Right renal cortex interstitium (tissue), 3 donors: ENCODE data around the gene ICAM4. TPM values are rescaled to one million over a fixed set of nuclear protein-coding genes. Genes with fewer than 3 reads are reported as not detected.
"Not testable (repeated sequence)": the region's sequence is repeated elsewhere in the genome, so short reads cannot be mapped to it uniquely, and the experiment has no call there.

Source experiments
- DNase-seq, 3 donors: peaks; one replicate each; pipeline ENCODE4 v3.0.0-alpha.2; 2013; ENCODE audit warnings: low read depth in 3 of 3, low spot score in 2 of 3
- polyA plus RNA-seq, 3 donors: library from polyadenylated mRNA; unstranded; fragments of 120-200 nt; gene quantifications; one replicate each; pipeline ENCODE4 v1.2.1, GENCODE V29; 2013; ENCODE audit not compliant: insufficient read length in 3 of 3

ICAM4 gene, protein sequence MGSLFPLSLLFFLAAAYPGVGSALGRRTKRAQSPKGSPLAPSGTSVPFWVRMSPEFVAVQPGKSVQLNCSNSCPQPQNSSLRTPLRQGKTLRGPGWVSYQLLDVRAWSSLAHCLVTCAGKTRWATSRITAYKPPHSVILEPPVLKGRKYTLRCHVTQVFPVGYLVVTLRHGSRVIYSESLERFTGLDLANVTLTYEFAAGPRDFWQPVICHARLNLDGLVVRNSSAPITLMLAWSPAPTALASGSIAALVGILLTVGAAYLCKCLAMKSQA
- polyA plus RNA-seq: under 1 TPM in 2 of 3 donors, not detected in 1; 0.21 to 0.55 TPM

DNA sequence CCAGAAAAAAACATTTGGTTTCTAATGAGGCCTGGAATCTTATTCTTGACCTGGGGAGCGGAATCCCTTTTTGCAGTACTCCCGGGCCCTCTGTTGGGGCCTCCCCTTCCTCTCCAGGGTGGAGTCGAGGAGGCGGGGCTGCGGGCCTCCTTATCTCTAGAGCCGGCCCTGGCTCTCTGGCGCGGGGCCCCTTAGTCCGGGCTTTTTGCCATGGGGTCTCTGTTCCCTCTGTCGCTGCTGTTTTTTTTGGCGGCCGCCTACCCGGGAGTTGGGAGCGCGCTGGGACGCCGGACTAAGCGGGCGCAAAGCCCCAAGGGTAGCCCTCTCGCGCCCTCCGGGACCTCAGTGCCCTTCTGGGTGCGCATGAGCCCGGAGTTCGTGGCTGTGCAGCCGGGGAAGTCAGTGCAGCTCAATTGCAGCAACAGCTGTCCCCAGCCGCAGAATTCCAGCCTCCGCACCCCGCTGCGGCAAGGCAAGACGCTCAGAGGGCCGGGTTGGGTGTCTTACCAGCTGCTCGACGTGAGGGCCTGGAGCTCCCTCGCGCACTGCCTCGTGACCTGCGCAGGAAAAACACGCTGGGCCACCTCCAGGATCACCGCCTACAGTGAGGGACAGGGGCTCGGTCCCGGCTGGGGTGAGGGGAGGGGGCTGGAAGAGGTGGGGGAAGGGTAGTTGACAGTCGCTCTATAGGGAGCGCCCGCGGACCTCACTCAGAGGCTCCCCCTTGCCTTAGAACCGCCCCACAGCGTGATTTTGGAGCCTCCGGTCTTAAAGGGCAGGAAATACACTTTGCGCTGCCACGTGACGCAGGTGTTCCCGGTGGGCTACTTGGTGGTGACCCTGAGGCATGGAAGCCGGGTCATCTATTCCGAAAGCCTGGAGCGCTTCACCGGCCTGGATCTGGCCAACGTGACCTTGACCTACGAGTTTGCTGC, at the start of gene ICAM4:
ICAM4 (plus strand) TSS at position 153 of the 935 bp plus-strand sequence; CDS start at position 211, 58 bp downstream.
- peak in 2 of 3 donors; percentile 71 to 73 for DNase-seq

DNA sequence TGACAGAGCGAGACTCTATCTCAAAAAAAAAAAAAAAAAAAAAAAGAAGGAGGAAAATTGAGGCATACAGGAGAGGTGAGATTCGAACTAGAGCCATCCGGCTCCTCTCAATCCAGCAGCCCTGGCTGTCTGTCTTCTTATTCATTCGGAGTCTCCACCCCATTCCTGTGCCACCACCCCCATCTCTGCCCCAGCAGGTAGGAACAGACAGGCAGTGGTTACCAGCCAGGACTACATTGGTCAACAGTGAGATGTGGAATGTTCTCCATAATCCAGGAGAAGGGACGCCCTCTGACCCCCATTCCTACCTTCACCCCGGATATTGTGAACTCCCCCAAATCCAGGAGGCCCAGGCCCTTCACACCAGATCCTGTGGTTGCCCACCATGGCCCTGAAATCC, 49.1 kb upstream of the ICAM4 start:
- DNase-seq: no peak

DNA sequence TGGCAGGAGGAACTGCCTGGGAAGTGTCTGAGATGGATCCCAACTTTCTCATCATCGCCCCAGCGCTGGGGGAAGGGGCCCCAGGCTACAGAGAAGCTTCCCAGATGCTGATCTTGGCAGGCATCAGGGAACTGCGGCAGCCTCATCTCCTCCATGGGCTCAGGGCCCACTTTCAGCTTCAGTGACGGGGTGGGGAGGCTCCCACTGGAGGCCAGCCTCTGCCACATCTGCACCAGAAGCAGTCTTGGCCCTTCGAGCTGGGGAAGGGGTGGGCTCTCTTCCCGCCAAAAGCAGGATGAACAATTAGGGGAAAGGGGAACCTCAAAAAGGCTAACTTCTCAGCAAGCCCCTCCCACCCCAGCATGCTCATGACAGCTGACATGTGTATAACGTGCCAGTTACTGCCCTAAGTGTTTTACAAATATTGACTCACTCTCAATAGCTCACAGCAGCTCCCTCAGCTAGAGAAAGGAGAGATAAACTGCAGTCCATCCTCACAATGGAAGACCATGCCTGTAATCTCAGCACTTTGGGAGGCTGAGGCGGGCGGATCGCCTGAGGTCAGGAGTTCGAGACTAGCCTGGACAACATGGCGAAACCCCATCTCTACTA, 48.5 kb upstream of the ICAM4 start:
- DNase-seq: peak in 1 of 3 donors; percentile 33

DNA sequence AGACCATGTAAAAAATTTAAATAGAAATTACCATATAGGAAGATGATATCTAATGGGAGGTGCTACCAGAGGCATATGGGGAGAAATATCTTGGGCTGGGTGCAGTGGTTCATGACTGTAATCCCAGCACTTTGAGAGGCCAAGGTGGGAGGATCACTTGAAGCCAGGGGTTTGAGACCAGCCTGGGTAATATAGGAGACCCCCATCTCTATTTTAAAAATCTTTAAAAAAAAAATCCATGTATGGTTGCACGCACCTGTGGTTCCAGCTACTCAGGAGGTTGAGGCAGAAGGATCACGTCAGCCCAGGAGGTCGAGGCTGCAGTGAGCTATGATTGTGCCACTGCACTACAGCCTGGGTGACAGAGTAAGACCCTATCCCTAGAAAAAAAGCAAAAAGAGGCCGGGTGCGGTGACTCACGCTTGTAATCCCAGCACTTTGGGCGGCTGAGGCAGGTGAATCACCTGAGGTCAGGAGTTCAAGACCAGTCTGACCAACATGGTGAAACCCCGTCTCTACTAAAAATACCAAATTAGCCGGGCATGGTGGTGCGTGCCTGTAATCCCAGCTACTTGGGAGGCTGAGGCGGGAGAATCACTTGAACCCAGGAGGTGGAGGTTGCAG, 44.8 kb upstream of the ICAM4 start:
- not testable (repeated sequence) for DNase-seq

DNA sequence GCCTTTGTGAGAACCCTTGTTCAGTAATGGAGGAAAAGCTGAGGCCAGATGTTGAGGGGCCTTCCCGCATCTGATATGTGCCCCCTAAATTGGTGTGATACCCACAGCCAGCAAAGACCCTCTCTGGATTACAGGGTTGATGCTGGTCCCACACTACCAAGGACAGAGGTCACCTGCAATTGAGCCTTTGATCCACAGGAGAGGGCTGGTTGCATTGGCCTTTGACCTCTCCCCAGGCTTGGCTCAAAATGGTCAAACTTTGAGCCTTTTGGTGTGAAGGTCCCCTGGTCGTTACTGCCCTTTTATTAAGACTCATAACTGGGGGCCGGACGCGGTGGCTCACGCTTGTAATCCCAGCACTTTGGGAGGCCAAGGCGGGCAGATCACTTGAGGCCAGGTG, 43.1 kb upstream of the ICAM4 start:
- no peak for DNase-seq

DNA sequence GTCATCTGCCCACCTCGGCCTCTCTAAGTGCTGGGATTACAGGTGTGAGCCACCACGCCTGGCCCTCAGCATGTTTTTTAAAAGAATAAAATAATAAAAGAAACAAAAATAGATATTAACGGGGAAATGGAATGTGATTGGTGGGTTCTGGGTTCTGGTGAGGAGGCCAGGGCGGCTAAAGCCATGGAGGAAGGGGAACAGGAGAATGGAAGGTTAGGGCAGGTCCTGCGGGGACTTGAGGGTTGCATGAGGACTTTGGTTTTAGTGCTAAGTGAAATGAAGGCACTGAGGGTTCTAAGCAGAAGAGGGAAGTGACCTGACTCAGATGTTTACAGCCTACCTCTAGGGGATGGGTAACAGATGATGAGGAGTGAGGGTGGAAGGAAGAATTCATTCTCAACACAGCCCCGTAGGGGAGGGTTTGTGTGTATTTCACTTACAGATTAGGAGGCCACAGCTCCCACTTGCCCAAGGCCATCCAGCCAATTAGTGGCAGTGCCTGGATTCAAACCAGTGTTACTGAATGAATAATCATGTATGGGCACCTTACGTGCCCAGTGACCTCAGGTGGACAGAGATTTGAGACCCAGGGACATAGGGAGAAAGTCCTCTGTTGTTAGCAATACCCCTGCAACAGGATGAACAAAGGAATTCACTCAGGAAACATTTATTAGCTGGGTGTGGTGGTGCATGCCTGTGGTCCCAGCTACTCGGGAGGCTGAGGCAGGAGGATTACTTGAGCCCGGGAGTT, 41.4 kb upstream of the ICAM4 start:
- DNase-seq: no peak

DNA sequence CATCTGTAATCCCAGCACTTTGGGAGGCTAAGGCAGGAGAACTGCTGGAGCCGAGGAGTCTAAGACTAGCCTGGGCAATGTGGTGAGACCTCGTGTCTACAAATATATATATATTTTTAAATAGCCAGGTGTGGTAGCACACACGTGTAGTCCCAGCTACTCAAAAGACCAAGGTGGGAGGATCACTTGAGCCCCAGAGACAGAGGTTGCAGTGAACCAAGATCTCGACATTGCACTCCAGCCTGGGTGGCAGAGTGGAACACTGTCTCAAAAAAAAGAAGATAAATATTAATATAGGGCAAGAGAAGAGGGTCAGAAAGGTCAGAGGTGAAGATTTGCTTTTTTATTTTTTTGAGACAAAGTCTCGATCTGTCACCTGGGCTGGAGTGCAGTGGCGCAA, 40.2 kb upstream of the ICAM4 start:
- no peak for DNase-seq

DNA sequence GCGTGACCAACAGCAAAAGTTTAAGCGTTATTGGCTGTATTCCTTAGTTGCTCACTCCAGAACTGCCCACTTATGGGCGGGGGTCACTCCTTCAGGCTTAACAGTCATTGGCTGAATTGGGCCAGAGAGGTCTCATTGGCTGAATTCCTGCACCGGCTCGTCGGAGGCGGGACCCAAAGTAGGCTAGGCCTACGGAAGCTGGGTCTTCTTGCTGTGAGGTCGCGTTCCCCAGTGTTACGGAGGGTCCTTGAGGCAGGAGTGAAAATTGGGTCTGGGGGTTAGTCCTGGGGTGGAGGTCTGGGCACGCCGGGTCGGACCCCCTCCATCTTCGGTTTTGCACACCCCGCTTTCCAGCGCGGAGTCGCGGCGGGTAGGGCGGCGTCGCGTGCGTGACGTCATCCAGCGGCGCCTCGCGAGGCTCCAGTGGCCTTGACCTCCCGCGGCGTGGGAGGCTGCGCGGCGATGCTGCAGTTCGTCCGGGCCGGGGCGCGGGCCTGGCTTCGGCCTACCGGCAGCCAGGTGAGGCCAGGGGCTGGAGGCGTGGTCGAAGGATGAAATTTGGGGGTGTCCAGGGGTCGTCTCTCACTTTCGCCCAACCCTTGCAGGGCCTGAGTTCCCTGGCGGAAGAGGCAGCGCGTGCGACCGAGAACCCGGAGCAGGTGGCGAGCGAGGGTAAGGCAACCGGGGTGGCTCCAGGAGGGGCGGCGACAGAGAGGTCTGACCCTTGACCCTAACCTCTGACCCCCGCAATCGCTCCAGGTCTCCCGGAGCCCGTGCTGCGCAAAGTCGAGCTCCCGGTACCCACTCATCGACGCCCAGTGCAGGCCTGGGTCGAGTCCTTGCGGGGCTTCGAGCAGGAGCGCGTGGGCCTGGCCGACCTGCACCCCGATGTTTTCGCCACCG, 34.7 kb upstream of the ICAM4 start, which contains the start of gene MRPL4:
MRPL4 (plus strand) TSS at position 423 of the 903 bp plus-strand sequence; CDS start at position 463, 40 bp downstream.
- peak; percentile 95 to 97 (median 95) for DNase-seq

DNA sequence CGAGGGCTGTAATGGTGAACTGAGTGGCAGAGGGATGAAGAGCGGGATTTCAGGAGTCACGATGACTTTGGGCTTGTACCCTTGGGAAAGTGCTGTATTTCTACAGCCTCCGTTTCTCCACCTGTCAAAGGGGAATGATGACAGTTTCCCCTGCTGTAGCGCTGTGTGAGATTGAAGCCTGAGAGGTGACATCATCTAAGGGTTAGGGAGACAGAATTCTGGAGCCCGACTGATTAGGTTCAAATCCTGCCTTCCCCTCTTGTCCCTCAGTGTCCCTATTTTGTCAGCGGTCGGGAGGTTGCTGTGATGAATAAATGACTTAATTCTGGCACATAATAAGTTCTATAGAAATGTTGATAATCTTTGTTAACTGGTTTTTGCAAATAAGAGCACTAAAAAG, 34.0 kb upstream of the ICAM4 start:
- DNase-seq: no peak

DNA sequence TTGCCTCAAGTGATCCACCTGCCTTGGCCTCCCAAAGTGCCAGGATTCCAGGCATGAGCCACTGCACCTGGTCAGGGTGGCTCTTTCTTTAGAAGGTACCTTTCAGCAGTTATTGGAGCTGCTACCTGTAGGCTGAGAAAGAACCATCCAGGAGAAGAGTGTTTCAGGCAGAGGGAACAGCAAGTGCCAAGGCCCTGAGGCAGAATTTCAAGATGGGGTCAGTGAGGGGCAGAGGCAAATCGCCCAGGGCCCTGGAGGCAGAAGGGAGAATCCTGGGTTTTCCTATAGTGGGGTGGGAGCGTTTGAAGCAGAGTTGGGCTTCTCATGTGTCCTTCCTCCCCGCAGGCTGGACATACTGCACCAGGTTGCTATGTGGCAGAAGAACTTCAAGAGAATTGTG, 32.5 kb upstream of the ICAM4 start:
- no peak for DNase-seq

DNA sequence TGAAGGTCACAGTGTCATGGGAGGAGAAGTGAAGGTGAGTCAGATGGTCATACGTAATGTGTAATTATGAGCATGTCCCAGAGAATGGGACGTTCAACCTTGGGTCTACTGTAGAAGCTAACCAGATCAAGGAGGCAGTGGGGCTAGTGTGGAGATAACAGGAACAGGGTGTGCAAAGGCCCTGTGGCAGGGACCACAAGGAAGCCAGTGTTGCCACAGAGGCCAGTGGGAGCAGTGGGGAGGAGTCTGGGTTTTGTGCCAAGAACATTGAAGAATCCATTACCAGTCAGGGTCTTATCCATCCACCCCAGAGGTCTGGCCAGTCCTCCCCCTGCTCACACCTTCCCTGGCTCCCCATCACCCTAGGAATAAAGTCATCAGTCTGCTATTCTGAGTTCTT, 31.4 kb upstream of the ICAM4 start:
- DNase-seq: no peak

DNA sequence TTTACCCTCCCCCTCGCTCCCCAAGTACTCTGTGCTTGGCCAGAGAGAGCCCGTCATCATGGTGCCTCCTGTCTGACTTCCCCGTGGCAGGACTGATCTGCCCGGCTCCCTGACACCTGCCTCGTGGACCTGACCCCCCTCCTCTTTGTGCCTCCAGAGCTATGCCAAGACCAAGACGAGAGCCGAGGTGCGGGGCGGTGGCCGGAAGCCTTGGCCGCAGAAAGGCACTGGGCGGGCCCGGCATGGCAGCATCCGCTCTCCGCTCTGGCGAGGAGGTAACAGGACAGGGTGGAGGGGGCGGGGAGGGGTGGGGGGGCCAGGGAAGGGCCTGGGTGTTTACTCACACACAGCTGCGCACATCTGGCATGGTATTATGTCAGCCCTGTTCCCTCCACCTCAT, 30.2 kb upstream of the ICAM4 start:
- no peak for DNase-seq

DNA sequence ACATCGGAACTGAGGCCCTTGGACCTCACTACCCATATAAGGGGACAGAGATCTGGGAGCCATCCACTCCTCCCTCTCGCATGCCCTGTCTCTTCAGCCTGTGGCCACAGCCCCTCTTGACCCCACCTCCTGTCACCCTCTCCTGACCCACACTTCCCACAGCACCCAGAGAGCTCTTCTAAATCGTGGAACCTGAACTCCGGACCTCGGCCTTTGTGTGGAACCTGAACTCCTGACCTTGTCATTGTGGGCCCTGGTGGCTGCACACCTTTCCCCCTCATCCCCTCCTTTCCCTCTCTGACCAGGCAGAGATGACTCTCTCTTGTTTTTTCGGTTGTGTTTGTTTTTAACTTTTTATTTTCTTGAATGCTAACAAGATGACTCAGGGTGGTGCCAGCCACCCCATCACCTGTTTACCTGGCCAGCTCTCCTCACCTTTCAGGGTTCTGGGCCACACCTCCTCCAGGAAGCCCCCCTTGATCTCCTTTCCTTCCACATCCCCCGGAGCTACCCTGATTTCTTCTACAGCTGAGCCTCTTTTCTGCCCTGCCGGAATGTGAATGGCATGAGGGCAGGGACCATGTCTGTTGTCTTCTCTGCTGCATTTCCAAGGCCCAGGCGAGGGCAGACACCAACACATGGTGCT, 29.7 kb upstream of the ICAM4 start:
- DNase-seq: no peak

DNA sequence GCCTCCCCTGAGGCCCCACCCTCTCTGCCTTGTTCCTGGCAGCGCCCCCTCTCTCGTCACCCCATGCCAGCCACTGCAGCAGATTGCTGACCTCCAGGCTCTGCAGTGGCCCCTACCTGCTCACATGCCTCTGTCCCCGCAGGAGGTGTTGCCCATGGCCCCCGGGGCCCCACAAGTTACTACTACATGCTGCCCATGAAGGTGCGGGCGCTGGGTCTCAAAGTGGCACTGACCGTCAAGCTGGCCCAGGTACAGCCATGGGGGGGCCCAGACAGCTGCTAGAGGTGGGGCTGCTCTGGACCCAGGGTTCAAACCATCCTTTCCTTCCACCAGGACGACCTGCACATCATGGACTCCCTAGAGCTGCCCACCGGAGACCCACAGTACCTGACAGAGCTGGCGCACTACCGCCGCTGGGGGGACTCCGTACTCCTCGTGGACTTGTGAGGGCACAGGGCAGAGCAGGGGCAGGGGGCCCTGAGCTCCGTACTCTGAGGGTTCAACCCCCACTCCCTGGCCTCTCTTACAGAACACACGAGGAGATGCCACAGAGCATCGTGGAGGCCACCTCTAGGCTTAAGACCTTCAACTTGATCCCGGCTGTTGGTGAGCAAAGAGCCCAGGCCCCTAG, 28.6 kb upstream of the ICAM4 start:
- no peak for DNase-seq

DNA sequence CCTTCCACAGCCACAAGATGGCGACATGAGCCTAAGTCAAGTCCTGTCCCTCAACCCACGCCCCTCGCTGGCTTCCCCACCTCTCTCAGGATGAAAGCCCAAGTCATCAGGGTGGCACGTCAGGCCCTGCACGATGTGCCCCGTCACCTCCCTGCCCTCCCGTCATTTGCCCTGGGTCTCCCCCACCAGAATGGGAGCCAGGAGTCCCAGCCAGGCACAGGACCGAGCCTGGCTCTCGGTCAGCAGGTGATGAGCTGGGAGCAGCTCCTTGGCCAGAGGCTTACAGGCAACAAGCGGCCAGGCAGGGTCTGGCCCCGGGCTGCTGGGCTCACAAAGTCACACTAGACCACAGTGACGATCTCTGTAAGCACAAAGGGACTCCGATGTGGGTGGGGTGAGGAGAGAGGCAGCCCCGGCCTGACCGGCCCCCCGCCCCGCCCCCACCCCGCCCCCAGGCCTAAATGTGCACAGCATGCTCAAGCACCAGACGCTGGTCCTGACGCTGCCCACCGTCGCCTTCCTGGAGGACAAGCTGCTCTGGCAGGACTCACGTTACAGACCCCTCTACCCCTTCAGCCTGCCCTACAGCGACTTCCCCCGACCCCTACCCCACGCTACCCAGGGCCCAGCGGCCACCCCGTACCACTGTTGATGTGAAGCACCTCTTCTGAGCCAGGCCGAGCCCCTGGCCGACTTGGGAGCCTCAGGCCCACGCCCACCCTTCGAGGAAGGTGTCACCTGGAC, 27.4 kb upstream of the ICAM4 start:
- DNase-seq: peak in 2 of 3 donors; percentile 72 to 80

DNA sequence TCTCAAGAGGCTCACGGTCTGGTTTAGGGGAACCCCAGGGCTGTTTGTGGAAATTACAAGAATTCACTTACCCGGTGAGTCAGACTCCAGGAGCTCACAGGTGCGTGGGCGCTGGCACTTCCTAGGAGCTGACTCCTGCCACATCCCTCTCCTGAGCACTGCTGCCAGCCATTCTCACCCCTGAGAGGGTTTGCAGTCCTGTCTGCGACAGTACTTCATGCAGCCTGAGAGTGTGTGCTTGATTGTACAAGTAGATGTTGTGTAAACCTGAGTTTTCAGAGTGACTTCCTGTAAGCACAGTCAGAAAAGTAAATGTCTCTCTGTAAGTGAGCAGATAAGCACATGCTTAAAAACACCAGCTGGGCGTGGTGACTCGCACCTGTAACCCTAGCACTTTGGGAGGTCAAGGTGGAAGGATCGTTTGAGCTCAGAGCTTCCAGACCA, 26.6 kb upstream of the ICAM4 start:
- no peak for DNase-seq

DNA sequence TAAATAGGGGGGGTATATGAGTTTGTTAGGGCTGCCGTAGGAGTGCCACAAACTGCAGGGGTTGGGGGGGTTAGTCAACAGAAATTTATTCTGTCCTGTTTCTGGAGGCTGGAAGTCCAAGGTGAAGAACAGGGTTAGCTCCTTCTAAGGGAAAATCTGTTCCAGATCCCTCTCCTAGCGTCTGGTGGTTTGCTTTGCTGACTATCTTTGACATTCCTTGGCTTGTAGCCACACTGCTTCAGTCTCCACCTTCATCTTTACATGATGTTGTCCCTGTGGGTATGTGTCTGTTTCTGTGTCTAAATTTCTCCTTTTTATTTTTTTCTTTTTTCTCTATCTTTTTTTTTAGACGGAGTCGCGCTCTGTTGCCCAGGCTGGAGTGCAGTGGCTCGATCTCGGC, 24.0 kb upstream of the ICAM4 start:
- DNase-seq: no peak
